GM18502 (cell line): ENCODE data around the gene MPZL3.

Source experiments
- ATAC-seq: cut with Tn5 transposase; IDR thresholded peaks from one replicate; pipeline ENCODE4 v1.9.1; 2021; ENCODE audit warnings: mild to moderate bottlenecking; ENCODE audit not compliant: unreplicated experiment, poor library complexity

Gene MPZL3

GRCh38 chr11:118214210-118214914, 37.8 kb downstream of the MPZL3 start:
- peak; percentile 39 for ATAC-seq

- ATAC-seq, result no peak
Measured at GRCh38 chr11:118213781-118214180, 38.4 kb downstream of the MPZL3 start.

GRCh38 chr11:118213201-118213600, 39.0 kb downstream of the MPZL3 start:
- no peak for ATAC-seq

GRCh38 chr11:118212781-118213191, 39.4 kb downstream of the MPZL3 start:
- ATAC-seq, result no peak

- ATAC-seq, result no peak
Measured at GRCh38 chr11:118212131-118212725, 39.9 kb downstream of the MPZL3 start.

GRCh38 chr11:118211006-118211405, 41.2 kb downstream of the MPZL3 start:
- no peak for ATAC-seq

GRCh38 chr11:118210323-118210722, 41.8 kb downstream of the MPZL3 start:
- no peak for ATAC-seq

GRCh38 chr11:118209033-118209432, 43.1 kb downstream of the MPZL3 start:
- ATAC-seq, result no peak

GRCh38 chr11:118207079-118207478, 45.1 kb downstream of the MPZL3 start:
- ATAC-seq, result no peak

GRCh38 chr11:118206391-118207031, 45.7 kb downstream of the MPZL3 start:
- no peak for ATAC-seq

GRCh38 chr11:118205606-118206378, 46.4 kb downstream of the MPZL3 start:
- no peak for ATAC-seq

GRCh38 chr11:118202599-118203422, 49.4 kb downstream of the MPZL3 start:
- ATAC-seq, result no peak

- no peak for ATAC-seq
Measured at GRCh38 chr11:118201966-118202365, 50.2 kb downstream of the MPZL3 start.

GRCh38 chr11:118200901-118201680, 51.1 kb downstream of the MPZL3 start:
- no peak for ATAC-seq

- no peak for ATAC-seq
Measured at GRCh38 chr11:118200497-118200896, 51.7 kb downstream of the MPZL3 start.

GRCh38 chr11:118199135-118199534, 53.0 kb downstream of the MPZL3 start:
- ATAC-seq, result no peak

GRCh38 chr11:118198370-118198769, 53.8 kb downstream of the MPZL3 start:
- no peak for ATAC-seq

- no peak for ATAC-seq
Measured at GRCh38 chr11:118194835-118195627, 57.1 kb downstream of the MPZL3 start.
